ENCODE measurements around the gene SLC43A2.

DNA sequence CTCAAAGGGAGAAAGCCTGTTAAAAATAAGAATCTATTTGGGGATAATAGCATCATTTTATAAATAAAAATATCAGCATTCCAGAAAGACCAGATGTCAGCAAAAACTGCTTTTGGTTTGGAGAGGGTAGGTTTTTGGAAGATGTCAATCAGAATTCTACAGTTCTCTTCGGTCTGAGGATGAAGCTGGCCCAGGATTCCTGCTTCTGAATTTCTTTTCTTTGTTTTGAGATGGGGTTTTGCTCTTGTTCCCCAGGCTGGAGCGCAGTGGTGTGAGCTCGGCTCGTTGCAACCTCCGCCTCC, 35.1 kb downstream of the SLC43A2 start:
- TF ChIP-seq, protein P1, sequence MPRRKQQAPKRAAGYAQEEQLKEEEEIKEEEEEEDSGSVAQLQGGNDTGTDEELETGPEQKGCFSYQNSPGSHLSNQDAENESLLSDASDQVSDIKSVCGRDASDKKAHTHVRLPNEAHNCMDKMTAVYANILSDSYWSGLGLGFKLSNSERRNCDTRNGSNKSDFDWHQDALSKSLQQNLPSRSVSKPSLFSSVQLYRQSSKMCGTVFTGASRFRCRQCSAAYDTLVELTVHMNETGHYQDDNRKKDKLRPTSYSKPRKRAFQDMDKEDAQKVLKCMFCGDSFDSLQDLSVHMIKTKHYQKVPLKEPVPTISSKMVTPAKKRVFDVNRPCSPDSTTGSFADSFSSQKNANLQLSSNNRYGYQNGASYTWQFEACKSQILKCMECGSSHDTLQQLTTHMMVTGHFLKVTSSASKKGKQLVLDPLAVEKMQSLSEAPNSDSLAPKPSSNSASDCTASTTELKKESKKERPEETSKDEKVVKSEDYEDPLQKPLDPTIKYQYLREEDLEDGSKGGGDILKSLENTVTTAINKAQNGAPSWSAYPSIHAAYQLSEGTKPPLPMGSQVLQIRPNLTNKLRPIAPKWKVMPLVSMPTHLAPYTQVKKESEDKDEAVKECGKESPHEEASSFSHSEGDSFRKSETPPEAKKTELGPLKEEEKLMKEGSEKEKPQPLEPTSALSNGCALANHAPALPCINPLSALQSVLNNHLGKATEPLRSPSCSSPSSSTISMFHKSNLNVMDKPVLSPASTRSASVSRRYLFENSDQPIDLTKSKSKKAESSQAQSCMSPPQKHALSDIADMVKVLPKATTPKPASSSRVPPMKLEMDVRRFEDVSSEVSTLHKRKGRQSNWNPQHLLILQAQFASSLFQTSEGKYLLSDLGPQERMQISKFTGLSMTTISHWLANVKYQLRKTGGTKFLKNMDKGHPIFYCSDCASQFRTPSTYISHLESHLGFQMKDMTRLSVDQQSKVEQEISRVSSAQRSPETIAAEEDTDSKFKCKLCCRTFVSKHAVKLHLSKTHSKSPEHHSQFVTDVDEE (CRISPR knock-in tag; IDR thresholded peaks at IDR 0.05), result no peak
- TF ChIP-seq, protein P2, sequence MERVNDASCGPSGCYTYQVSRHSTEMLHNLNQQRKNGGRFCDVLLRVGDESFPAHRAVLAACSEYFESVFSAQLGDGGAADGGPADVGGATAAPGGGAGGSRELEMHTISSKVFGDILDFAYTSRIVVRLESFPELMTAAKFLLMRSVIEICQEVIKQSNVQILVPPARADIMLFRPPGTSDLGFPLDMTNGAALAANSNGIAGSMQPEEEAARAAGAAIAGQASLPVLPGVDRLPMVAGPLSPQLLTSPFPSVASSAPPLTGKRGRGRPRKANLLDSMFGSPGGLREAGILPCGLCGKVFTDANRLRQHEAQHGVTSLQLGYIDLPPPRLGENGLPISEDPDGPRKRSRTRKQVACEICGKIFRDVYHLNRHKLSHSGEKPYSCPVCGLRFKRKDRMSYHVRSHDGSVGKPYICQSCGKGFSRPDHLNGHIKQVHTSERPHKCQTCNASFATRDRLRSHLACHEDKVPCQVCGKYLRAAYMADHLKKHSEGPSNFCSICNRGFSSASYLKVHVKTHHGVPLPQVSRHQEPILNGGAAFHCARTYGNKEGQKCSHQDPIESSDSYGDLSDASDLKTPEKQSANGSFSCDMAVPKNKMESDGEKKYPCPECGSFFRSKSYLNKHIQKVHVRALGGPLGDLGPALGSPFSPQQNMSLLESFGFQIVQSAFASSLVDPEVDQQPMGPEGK (CRISPR knock-in tag; IDR thresholded peaks at IDR 0.05; ENCODE audit: borderline replicate concordance), result no peak
- TF ChIP-seq BACH2 (CRISPR knock-in tag; IDR thresholded peaks at IDR 0.05; ENCODE audit: borderline replicate concordance) (no peak), TOX (CRISPR knock-in tag; IDR thresholded peaks at IDR 0.05; ENCODE audit: borderline replicate concordance) (no peak), ZNF70 (CRISPR knock-in tag; IDR thresholded peaks at IDR 0.05) (no peak), ZFP3 (CRISPR knock-in tag; IDR thresholded peaks at IDR 0.05) (no peak), PPARA (CRISPR knock-in tag; IDR thresholded peaks at IDR 0.05; ENCODE audit: borderline replicate concordance) (no peak), CSDC2 (CRISPR knock-in tag; IDR thresholded peaks at IDR 0.05) (no peak), ISL1 (CRISPR knock-in tag; IDR thresholded peaks at IDR 0.05) (no peak), GLIS3 (CRISPR knock-in tag; IDR thresholded peaks at IDR 0.05) (no peak), ZFP30 (CRISPR knock-in tag; IDR thresholded peaks at IDR 0.05) (no peak), RARB (CRISPR knock-in tag; IDR thresholded peaks at IDR 0.05) (no peak), ZNF8 (CRISPR knock-in tag; IDR thresholded peaks at IDR 0.05) (no peak)
- TF ChIP-seq, protein P3, sequence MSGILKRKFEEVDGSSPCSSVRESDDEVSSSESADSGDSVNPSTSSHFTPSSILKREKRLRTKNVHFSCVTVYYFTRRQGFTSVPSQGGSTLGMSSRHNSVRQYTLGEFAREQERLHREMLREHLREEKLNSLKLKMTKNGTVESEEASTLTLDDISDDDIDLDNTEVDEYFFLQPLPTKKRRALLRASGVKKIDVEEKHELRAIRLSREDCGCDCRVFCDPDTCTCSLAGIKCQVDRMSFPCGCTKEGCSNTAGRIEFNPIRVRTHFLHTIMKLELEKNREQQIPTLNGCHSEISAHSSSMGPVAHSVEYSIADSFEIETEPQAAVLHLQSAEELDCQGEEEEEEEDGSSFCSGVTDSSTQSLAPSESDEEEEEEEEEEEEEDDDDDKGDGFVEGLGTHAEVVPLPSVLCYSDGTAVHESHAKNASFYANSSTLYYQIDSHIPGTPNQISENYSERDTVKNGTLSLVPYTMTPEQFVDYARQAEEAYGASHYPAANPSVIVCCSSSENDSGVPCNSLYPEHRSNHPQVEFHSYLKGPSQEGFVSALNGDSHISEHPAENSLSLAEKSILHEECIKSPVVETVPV (CRISPR knock-in tag; IDR thresholded peaks at IDR 0.05), result no peak

All from SK-N-SH treated with all-trans-retinoic acid at 6 μM for 48 hours (cell line).